GM12865 (cell line): ENCODE data around the gene C20orf144.

Experiments used
- DNase-seq: peaks from one replicate; pipeline ENCODE4 v3.0.0; 2010; ENCODE audit warnings: low read depth
- H3K4me3 ChIP-seq: 2 replicates; pipeline ENCODE4 v1.5.1; 2011; ENCODE audit warnings: mild to moderate bottlenecking, low read depth, low read length, control low read depth
- CTCF ChIP-seq: IDR thresholded peaks from 2 replicates; pipeline ENCODE4 v1.5.1; 2011; ENCODE audit warnings: low read length, control low read depth, low read depth, inconsistent platforms; ENCODE audit not compliant: insufficient read depth; ENCODE audit errors: missing control alignments

Gene C20orf144

GRCh38 chr20:33701629-33702450 is 39.7 kb downstream of the C20orf144 start:
- DNase-seq = no peak
- H3K4me3 ChIP-seq = no peak overlapping the region
- no peak for TF ChIP-seq CTCF

- DNase-seq = no peak
- no peak overlapping the region for H3K4me3 ChIP-seq
- TF ChIP-seq CTCF = no peak
Measured at GRCh38 chr20:33702861-33703260, 40.7 kb downstream of the C20orf144 start.

GRCh38 chr20:33703498-33704137 is 41.5 kb downstream of the C20orf144 start:
- no peak for TF ChIP-seq CTCF
- H3K4me3 ChIP-seq = no peak overlapping the region
- no peak for DNase-seq

GRCh38 chr20:33704197-33704924 is 42.2 kb downstream of the C20orf144 start:
- DNase-seq = no peak
- no peak overlapping the region for H3K4me3 ChIP-seq

GRCh38 chr20:33707668-33708067 is 45.5 kb downstream of the C20orf144 start:
- TF ChIP-seq CTCF = no peak

More at GRCh38 chr20:33704197-33704924, 42.2 kb downstream of the C20orf144 start:
- TF ChIP-seq CTCF = no peak

GRCh38 chr20:33709398-33709797 is 47.3 kb downstream of the C20orf144 start:
- DNase-seq = no peak
- TF ChIP-seq CTCF = no peak
- H3K4me3 ChIP-seq = no peak overlapping the region

More at GRCh38 chr20:33707668-33708067, 45.5 kb downstream of the C20orf144 start:
- H3K4me3 ChIP-seq = no peak overlapping the region
- DNase-seq = no peak
